Keratinocyte (primary cell): ENCODE measurements around the gene RFX8. TPM values are rescaled to one million over a fixed set of nuclear protein-coding genes. Genes with fewer than 3 reads are reported as not detected.

Experiments
- DNase-seq: peaks from one replicate; pipeline ENCODE4 v3.0.0-alpha.2; 2011; ENCODE audit warnings: low read depth, missing footprints, low spot score
- FAIRE-seq: peaks from 2 replicates; lab custom pipeline; 2011; peaks lifted over from hg19 to GRCh38; lab: Jason Lieb, UNC
- H2AFZ ChIP-seq: 2 replicates; pipeline ENCODE4 v1.6.0; 2012; ENCODE audit warnings: low read length, control low read depth, inconsistent platforms; ENCODE audit not compliant: control insufficient read depth
- H3K27ac ChIP-seq: 2 replicates; pipeline ENCODE4 v1.5.1; 2011; ENCODE audit warnings: low read length; ENCODE audit not compliant: control insufficient read depth, insufficient read depth
- H3K27me3 ChIP-seq: 3 replicates; pipeline ENCODE4 v1.6.0; 2011; ENCODE audit warnings: low read length; ENCODE audit not compliant: control insufficient read depth, insufficient read depth; ENCODE audit errors: extremely low read depth
- H3K36me3 ChIP-seq, 2 experiments: 2 replicates in 1 of 2; 3 replicates in 1 of 2; pipeline ENCODE4 v1.5.1; 2011; ENCODE audit warnings: low read length in 2 of 2, mild to moderate bottlenecking in 1 of 2; ENCODE audit not compliant: control insufficient read depth in 2 of 2, insufficient read depth in 2 of 2; ENCODE audit errors: extremely low read depth in 1 of 2
- H3K4me1 ChIP-seq: 3 replicates; pipeline ENCODE4 v1.5.1; 2011; ENCODE audit warnings: low read length; ENCODE audit not compliant: control insufficient read depth, insufficient read depth; ENCODE audit errors: extremely low read depth
- H3K4me2 ChIP-seq: 3 replicates; pipeline ENCODE4 v1.6.0; 2011; ENCODE audit warnings: low read depth, low read length; ENCODE audit not compliant: control insufficient read depth, insufficient read depth; ENCODE audit errors: extremely low read depth
- H3K4me3 ChIP-seq, 3 experiments: fragments of 200-600 bp in 1 of 3; sonication (generic) in 1 of 3; 2 replicates in 2 of 3; 3 replicates in 1 of 3; pipeline ENCODE4 v1.5.1; 2011 to 2016; ENCODE audit warnings: low read length in 3 of 3, mild to moderate bottlenecking in 3 of 3, control low read depth in 2 of 3, inconsistent platforms in 1 of 3, low read depth in 1 of 3, mixed read lengths in 1 of 3, mixed run types in 1 of 3, moderate library complexity in 1 of 3; ENCODE audit not compliant: control insufficient read depth in 2 of 3, insufficient read depth in 2 of 3; ENCODE audit errors: extremely low read depth in 1 of 3
- H3K79me2 ChIP-seq: 2 replicates; pipeline ENCODE4 v1.6.0; 2012; ENCODE audit warnings: low read length; ENCODE audit not compliant: control insufficient read depth, insufficient read depth
- H3K9ac ChIP-seq: 3 replicates; pipeline ENCODE4 v1.6.0; 2011; ENCODE audit warnings: low read length; ENCODE audit not compliant: control insufficient read depth, insufficient read depth; ENCODE audit errors: extremely low read depth
- H3K9me1 ChIP-seq: 3 replicates; pipeline ENCODE4 v1.6.0; 2011; ENCODE audit warnings: low read length; ENCODE audit not compliant: control insufficient read depth, insufficient read depth; ENCODE audit errors: extremely low read depth
- H3K9me3 ChIP-seq: 2 replicates; pipeline ENCODE4 v1.5.1; 2012; ENCODE audit warnings: low read depth, low read length; ENCODE audit not compliant: control insufficient read depth
- H4K20me1 ChIP-seq: 3 replicates; pipeline ENCODE4 v1.6.0; 2011; ENCODE audit warnings: low read length; ENCODE audit not compliant: control insufficient read depth, insufficient read depth; ENCODE audit errors: extremely low read depth
- EZH2 ChIP-seq: IDR thresholded peaks from one replicate; pipeline ENCODE4 v1.6.1; 2012; ENCODE audit warnings: inconsistent platforms, mild to moderate bottlenecking, low read length, moderate library complexity
- dilution Hi-C: fragments of 300-500 bp; cut with MboI; formaldehyde crosslinking; loops from one replicate; pipeline ENCODE4 v1.7.0; 2020; ENCODE audit warnings: low sequenced_read_pairs; ENCODE audit not compliant: extremely low pct_ligation_motif_present
- polyA plus RNA-seq, 5 experiments: library from polyadenylated mRNA; depleted of rRNA in 3 of 5; stranded (reverse) in 3 of 5; stranded (forward) in 1 of 5; unstranded in 1 of 5; fragments of >200 nt; gene quantifications; 1 replicate in 1 of 5; 2 replicates in 3 of 5; 3 replicates in 1 of 5; pipeline versions ENCODE4 v1.2.1 to v1.2.3, GENCODE V29; 2011 to 2012; ENCODE audit warnings: missing spikeins in 2 of 5, low read depth in 1 of 5, low replicate concordance in 1 of 5
- TF ChIP-seq, protein P1 (sequence below), 3 experiments: IDR thresholded peaks in 1 of 3; conservative IDR thresholded peaks in 1 of 3; optimal IDR thresholded peaks in 1 of 3; 2 replicates in 2 of 3; 3 replicates in 1 of 3; pipeline versions ENCODE3 to v1.5.1; 2011; ENCODE audit warnings: low read length in 3 of 3, mild to moderate bottlenecking in 3 of 3, moderate library complexity in 2 of 3, control low read depth in 1 of 3, inconsistent platforms in 1 of 3; ENCODE audit not compliant: insufficient read depth in 2 of 3; ENCODE audit errors: extremely low read depth in 1 of 3

Gene RFX8
- polyA plus RNA-seq, 1 donor (not counting 4 experiments of a cell fraction or from before 2014, with no cell fraction given): 0.05 TPM

DNA sequence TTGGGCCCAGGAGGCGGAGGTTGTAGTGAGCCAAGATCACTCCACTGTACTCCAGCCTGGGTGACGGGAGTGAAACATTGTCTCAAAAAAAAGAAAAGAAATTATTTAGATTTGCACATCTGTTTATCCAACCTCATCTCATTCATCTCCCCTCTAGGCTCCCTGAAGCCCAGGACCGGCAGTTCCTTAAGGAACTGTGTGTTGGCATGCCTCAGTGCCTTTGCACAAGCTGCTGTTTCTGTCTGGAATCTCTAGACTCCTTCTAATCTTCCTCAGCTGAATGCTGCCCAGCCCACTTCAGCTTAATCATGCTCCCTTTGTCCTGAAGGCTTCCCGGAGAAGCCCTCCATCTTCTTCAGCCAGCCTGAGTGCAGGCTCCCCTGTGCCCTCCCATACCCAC is 10.9 kb upstream of the RFX8 start:
- Histone ChIP-seq H3K4me3 (no peak overlapping the region), H3K4me2 (no peak overlapping the region), H3K4me1 (no peaks in the 10 kb centered on the region), H2AFZ (no peak overlapping the region), H3K27me3 (no peaks in the 10 kb centered on the region), H3K36me3 (no peaks in the 10 kb centered on the region), H4K20me1 (no peaks in the 10 kb centered on the region), H3K9me1 (no peaks in the 10 kb centered on the region), H3K9me3 (no peaks in the 10 kb centered on the region), H3K27ac (no peak overlapping the region), H3K9ac (no peak overlapping the region), H3K79me2 (no peaks in the 10 kb centered on the region)
- TF ChIP-seq, protein P1, sequence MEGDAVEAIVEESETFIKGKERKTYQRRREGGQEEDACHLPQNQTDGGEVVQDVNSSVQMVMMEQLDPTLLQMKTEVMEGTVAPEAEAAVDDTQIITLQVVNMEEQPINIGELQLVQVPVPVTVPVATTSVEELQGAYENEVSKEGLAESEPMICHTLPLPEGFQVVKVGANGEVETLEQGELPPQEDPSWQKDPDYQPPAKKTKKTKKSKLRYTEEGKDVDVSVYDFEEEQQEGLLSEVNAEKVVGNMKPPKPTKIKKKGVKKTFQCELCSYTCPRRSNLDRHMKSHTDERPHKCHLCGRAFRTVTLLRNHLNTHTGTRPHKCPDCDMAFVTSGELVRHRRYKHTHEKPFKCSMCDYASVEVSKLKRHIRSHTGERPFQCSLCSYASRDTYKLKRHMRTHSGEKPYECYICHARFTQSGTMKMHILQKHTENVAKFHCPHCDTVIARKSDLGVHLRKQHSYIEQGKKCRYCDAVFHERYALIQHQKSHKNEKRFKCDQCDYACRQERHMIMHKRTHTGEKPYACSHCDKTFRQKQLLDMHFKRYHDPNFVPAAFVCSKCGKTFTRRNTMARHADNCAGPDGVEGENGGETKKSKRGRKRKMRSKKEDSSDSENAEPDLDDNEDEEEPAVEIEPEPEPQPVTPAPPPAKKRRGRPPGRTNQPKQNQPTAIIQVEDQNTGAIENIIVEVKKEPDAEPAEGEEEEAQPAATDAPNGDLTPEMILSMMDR (optimal IDR thresholded peaks at IDR 0.05 in 1 of 3, IDR thresholded peaks at IDR 0.05 in 1 of 3, conservative IDR thresholded peaks at IDR 0.05 in 1 of 3; ENCODE audit: extremely low read depth in 1 of 3, insufficient read depth in 2 of 3, low read length in 3 of 3): no peak
- TF ChIP-seq EZH2: no peak
- dilution Hi-C loops: no loop called here
- no peak for FAIRE-seq
- no peak for DNase-seq

DNA sequence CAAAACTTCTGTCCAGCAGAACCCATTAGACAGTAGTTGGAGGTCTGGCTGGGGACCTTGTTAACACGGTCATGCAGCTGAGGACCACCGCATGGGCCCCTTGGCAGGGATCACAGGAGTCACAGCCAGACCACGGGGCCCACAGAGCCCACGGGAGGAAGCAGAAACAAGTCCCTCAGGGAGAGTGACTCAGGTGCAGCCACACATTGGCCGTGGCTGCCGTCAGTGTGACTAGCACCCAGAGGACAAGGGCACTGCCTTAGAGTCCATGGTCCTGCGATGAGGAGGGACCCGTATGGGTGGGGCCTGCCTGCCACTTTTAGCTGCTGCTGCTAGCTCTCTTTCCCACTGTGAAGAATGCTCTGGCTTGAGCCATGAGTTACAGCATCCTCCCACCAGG is 5.9 kb upstream of the RFX8 start:
- Histone ChIP-seq H3K4me2 (no peak overlapping the region), H3K79me2 (no peaks in the 10 kb centered on the region), H3K4me1 (no peaks in the 10 kb centered on the region), H3K27ac (no peak overlapping the region), H3K36me3 (no peaks in the 10 kb centered on the region), H3K9me3 (no peaks in the 10 kb centered on the region), H4K20me1 (no peaks in the 10 kb centered on the region), H2AFZ (no peak overlapping the region), H3K27me3 (no peaks in the 10 kb centered on the region), H3K9ac (no peak overlapping the region), H3K4me3 (no peak overlapping the region), H3K9me1 (no peaks in the 10 kb centered on the region)
- FAIRE-seq: no peak
- TF ChIP-seq, protein P1 (optimal IDR thresholded peaks at IDR 0.05 in 1 of 3, IDR thresholded peaks at IDR 0.05 in 1 of 3, conservative IDR thresholded peaks at IDR 0.05 in 1 of 3; ENCODE audit: extremely low read depth in 1 of 3, insufficient read depth in 2 of 3, low read length in 3 of 3): no peak
- no peak for TF ChIP-seq EZH2
- no peak for DNase-seq
- dilution Hi-C loops: no loop called here
